GM18517 (cell line): ENCODE results near the gene NECTIN2.
"Not testable (repeated sequence)": the region's sequence is repeated elsewhere in the genome, so short reads cannot be mapped to it uniquely, and the experiment has no call there.

Source experiments
- ATAC-seq: cut with Tn5 transposase; IDR thresholded peaks from one replicate; pipeline ENCODE4 v1.9.1; 2021; ENCODE audit warnings: mild to moderate bottlenecking, moderate library complexity; ENCODE audit not compliant: unreplicated experiment

NECTIN2 gene

GRCh38 chr19:44848812-44849447 is 2.8 kb downstream of the NECTIN2 start:
- no peak for ATAC-seq

GRCh38 chr19:44850641-44851109 is 4.6 kb downstream of the NECTIN2 start:
- no peak for ATAC-seq

GRCh38 chr19:44851427-44851826 is 5.3 kb downstream of the NECTIN2 start:
- no peak for ATAC-seq

- no peak for ATAC-seq
Measured at GRCh38 chr19:44855606-44856005, 9.5 kb downstream of the NECTIN2 start.

GRCh38 chr19:44856421-44857083 is 10.5 kb downstream of the NECTIN2 start:
- no peak for ATAC-seq

GRCh38 chr19:44857837-44858236 is 11.7 kb downstream of the NECTIN2 start:
- ATAC-seq: no peak

- ATAC-seq: not testable (repeated sequence)
Measured at GRCh38 chr19:44861576-44861975, 15.5 kb downstream of the NECTIN2 start.

- no peak for ATAC-seq
Measured at GRCh38 chr19:44863990-44864389, 17.9 kb downstream of the NECTIN2 start.

GRCh38 chr19:44865196-44865767 is 19.2 kb downstream of the NECTIN2 start:
- ATAC-seq: no peak

GRCh38 chr19:44866664-44867063 is 20.6 kb downstream of the NECTIN2 start:
- no peak for ATAC-seq

- ATAC-seq: no peak
Measured at GRCh38 chr19:44867578-44867977, 21.5 kb downstream of the NECTIN2 start.

- ATAC-seq: no peak
Measured at GRCh38 chr19:44869733-44870470, 23.8 kb downstream of the NECTIN2 start.

GRCh38 chr19:44871809-44872208 is 25.7 kb downstream of the NECTIN2 start:
- no peak for ATAC-seq

- ATAC-seq: no peak
Measured at GRCh38 chr19:44872661-44873060, 26.6 kb downstream of the NECTIN2 start.

- no peak for ATAC-seq
Measured at GRCh38 chr19:44874317-44874716, 28.2 kb downstream of the NECTIN2 start.

- ATAC-seq: no peak
Measured at GRCh38 chr19:44875666-44876451, 29.8 kb downstream of the NECTIN2 start.

GRCh38 chr19:44876930-44877535 is 30.9 kb downstream of the NECTIN2 start:
- ATAC-seq: no peak

GRCh38 chr19:44878120-44878865 is 32.2 kb downstream of the NECTIN2 start:
- no peak for ATAC-seq

- ATAC-seq: no peak
Measured at GRCh38 chr19:44879309-44880065, 33.4 kb downstream of the NECTIN2 start.
